Adrenal gland (tissue), 12 donors: ENCODE measurements around the gene KCNN3. TPM values are rescaled to one million over a fixed set of nuclear protein-coding genes. Genes with fewer than 3 reads are reported as not detected.

Source experiments
- DNase-seq, 7 donors: peaks; one replicate each; pipeline ENCODE4 v3.0.0-alpha.2; 2019 to 2020
- H3K27ac ChIP-seq, 5 donors: fragments of 200-600 bp; sonication (generic) in 4 of 5; 1 replicate in 3 of 5; 2 replicates in 2 of 5; pipeline versions ENCODE4 v1.5.1 to v1.8.0; 2016 to 2020; ENCODE audit warnings: mild to moderate bottlenecking in 1 of 5
- H3K27me3 ChIP-seq: fragments of 200-600 bp; 2 replicates; pipeline ENCODE4 v1.8.0; 2021
- H3K36me3 ChIP-seq, 2 donors: fragments of 200-600 bp; replicated peaks in 1 of 2; 1 replicate in 1 of 2; 2 replicates in 1 of 2; pipeline versions ENCODE4 v1.5.1 to v1.8.0; 2018 to 2022
- H3K4me1 ChIP-seq, 2 donors: fragments of 200-600 bp; replicated peaks in 1 of 2; 1 replicate in 1 of 2; 2 replicates in 1 of 2; pipeline versions ENCODE4 v1.5.1 to v1.8.0; 2018 to 2021
- H3K4me3 ChIP-seq, 4 donors: fragments of 200-600 bp; sonication (generic) in 3 of 4; one replicate each; pipeline ENCODE4 v1.5.1; 2016 to 2018
- H3K9me3 ChIP-seq, 3 donors: fragments of 200-600 bp; sonication (generic) in 1 of 3; replicated peaks in 1 of 3; 1 replicate in 2 of 3; 2 replicates in 1 of 3; pipeline versions ENCODE4 v1.5.1 to v1.8.0; 2016 to 2021
- POLR2A ChIP-seq, 2 donors: fragments of 450-650 bp; IDR thresholded peaks; one replicate each; pipeline ENCODE4 v1.6.1; 2017; ENCODE audit warnings: antibody characterized with exemption in 2 of 2, mild to moderate bottlenecking in 2 of 2, moderate library complexity in 1 of 2
- WGBS, 4 donors: extraction: QIAGEN DNeasy Blood & Tissue Kit in 2 of 4; methylation state at CpG; one replicate each; pipeline versions ENCODE4 v1.1.5 to v1.1.7; 2013 to 2017; 5-methylcytosine and 5-hydroxymethylcytosine counted together
- intact Hi-C, 2 donors: fragments of 100-400 bp; cut with DNase I; formaldehyde crosslinking; loops; one replicate each; pipeline versions ENCODE4 v1.14.1 to v1.15.0; 2022 to 2023
- polyA plus RNA-seq, 3 donors: library from polyadenylated mRNA; stranded (reverse); fragments of 200-250 nt in 2 of 3; fragments of 350-450 nt in 1 of 3; fragmentation: Illumina TruSeq in 1 of 3; extraction: RNeasy Lipid Tissue Mini Kit (QIAGEN cat#74804) in 1 of 3; gene quantifications; one replicate each; pipeline ENCODE4 v1.2.3, GENCODE V29; 2013 to 2014
- total RNA-seq, 9 donors: library from RNA; depleted of rRNA in 4 of 9; stranded (reverse); fragments of >200 nt in 4 of 9; fragments of 120-200 nt in 1 of 9; fragmentation: NEBNext Ultra II Directional in 1 of 9; extraction: Animal tissue kit (Norgen Biotek cat#: 25700) in 1 of 9; gene quantifications; one replicate each; pipeline versions ENCODE4 v1.1.0 to v1.2.4, GENCODE V29; 2013 to 2023
- TF ChIP-seq, protein P1 (sequence below), 6 experiments: fragments of 450-650 bp in 4 of 6; fragments of 200-600 bp in 2 of 6; sonication (generic) in 1 of 6; IDR thresholded peaks; 1 replicate in 5 of 6; 2 replicates in 1 of 6; pipeline versions ENCODE4 v1.5.1 to v1.8.0; 2016 to 2021; ENCODE audit warnings: antibody characterized with exemption in 6 of 6, mild to moderate bottlenecking in 2 of 6, moderate library complexity in 1 of 6
- donor health status: healthy with polysubstance abuse.
- donor health status: Bipolar disorder and iron deficiency.
- donor health status: DM: yes; HTN: yes; CAD: no.
- donor health status: DM: no; HTN: no; CAD: no.
- donor health status: DM: no; HTN: no; CAD: no.
- donor health status: DM: yes; HTN: yes; CAD: no.

The KCNN3 gene
- total and polyA plus RNA-seq, 12 donors, result 0.17 to 2.3 (median 0.97) TPM

GRCh38 chr1:154716614-154717527 is 153.2 kb downstream of the KCNN3 start:
- 71 to 77% (median 76%) methylated on average over 6 of the region's 6 CpGs for WGBS, 4 donors
- intact Hi-C loops, result no loop called here
- H3K9me3 ChIP-seq, result no peaks in the 10 kb centered on the region
- H3K27ac ChIP-seq, result peak overlapping the region in 1 of 5 donors; percentile 24
- H3K36me3 ChIP-seq, result no peaks in the 10 kb centered on the region
- no peak overlapping the region for H3K4me3 ChIP-seq
- no peaks in the 10 kb centered on the region for H3K27me3 ChIP-seq
- DNase-seq, result no peak
- peaks cover 0 to 7% of the 10 kb centered on the region in 2 donors for H3K4me1 ChIP-seq
- TF ChIP-seq, protein P1, sequence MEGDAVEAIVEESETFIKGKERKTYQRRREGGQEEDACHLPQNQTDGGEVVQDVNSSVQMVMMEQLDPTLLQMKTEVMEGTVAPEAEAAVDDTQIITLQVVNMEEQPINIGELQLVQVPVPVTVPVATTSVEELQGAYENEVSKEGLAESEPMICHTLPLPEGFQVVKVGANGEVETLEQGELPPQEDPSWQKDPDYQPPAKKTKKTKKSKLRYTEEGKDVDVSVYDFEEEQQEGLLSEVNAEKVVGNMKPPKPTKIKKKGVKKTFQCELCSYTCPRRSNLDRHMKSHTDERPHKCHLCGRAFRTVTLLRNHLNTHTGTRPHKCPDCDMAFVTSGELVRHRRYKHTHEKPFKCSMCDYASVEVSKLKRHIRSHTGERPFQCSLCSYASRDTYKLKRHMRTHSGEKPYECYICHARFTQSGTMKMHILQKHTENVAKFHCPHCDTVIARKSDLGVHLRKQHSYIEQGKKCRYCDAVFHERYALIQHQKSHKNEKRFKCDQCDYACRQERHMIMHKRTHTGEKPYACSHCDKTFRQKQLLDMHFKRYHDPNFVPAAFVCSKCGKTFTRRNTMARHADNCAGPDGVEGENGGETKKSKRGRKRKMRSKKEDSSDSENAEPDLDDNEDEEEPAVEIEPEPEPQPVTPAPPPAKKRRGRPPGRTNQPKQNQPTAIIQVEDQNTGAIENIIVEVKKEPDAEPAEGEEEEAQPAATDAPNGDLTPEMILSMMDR (IDR thresholded peaks at IDR 0.05), result no peak
- TF ChIP-seq POLR2A (IDR thresholded peaks at IDR 0.05), result no peak

DNA sequence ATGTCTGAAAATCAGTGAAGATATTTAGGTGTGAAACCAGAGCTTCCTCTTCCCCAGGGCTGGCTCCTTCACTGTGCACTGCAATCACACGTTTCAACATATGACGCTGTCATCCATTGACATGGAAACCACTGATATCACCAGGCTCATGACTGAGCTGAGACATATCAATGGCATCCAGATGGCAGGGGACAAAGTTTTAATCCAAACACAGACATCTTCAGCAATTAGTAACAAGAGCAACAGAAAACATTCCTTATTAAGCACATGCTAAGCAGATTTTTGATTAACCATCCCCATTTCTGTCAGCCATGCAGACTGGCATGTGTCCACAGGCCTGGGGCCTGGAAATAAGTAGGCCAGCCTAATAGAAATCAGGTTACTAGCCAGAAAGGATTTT is 154.1 kb downstream of the KCNN3 start:
- TF ChIP-seq POLR2A (IDR thresholded peaks at IDR 0.05), result no peak
- TF ChIP-seq, protein P1 (IDR thresholded peaks at IDR 0.05), result no peak
- Histone ChIP-seq H3K36me3 (no peaks in the 10 kb centered on the region), H3K27ac (no peak overlapping the region), H3K4me1 (peaks cover 0 to 7% of the 10 kb centered on the region in 2 donors), H3K9me3 (no peaks in the 10 kb centered on the region), H3K4me3 (no peak overlapping the region), H3K27me3 (no peaks in the 10 kb centered on the region)
- DNase-seq, result peak in 1 of 7 donors; percentile 19
- 68 to 81% (median 75%) methylated on average over 2 of the region's 2 CpGs for WGBS, 4 donors
- intact Hi-C loops, result no loop called here

DNA sequence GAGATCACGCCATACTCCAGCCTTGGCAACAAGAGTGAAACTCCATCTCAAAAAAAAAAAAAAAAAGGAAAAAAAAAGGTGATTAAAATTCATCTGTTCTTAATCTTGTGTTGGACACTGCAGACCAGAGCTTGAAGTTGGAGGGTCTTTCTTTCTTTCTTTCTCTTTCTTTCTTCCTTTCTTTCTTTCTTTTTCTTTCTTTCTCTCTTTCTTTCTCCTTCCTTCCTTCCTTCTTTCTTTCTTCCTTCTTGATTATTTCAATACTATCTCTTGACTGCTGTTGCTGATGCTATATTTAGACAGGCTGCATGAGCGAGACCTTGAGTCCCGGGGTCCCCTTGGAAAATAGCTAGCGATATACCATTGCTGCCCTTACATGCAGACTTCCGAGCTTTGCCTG is 154.7 kb downstream of the KCNN3 start:
- intact Hi-C loops, result no loop called here
- no peak for DNase-seq
- Histone ChIP-seq H3K9me3 (no peaks in the 10 kb centered on the region), H3K27me3 (no peaks in the 10 kb centered on the region), H3K27ac (no peak overlapping the region), H3K36me3 (no peaks in the 10 kb centered on the region), H3K4me1 (peaks cover 0 to 7% of the 10 kb centered on the region in 2 donors), H3K4me3 (no peak overlapping the region)
- 69 to 79% (median 76%) methylated on average over 5 of the region's 5 CpGs for WGBS, 4 donors
- no peak for TF ChIP-seq POLR2A (IDR thresholded peaks at IDR 0.05)
- TF ChIP-seq, protein P1 (IDR thresholded peaks at IDR 0.05), result no peak

GRCh38 chr1:154714638-154715037 is 155.4 kb downstream of the KCNN3 start:
- DNase-seq, result peak in 2 of 7 donors; percentile 41 to 45
- H3K27me3 ChIP-seq, result no peaks in the 10 kb centered on the region
- H3K36me3 ChIP-seq, result no peaks in the 10 kb centered on the region
- no peak overlapping the region for H3K4me3 ChIP-seq
- H3K27ac ChIP-seq, result no peak overlapping the region
- TF ChIP-seq, protein P1 (IDR thresholded peaks at IDR 0.05), result no peak
- TF ChIP-seq POLR2A (IDR thresholded peaks at IDR 0.05), result no peak
- 70 to 92% (median 79%) methylated on average over 3 of the region's 3 CpGs for WGBS, 4 donors
- H3K9me3 ChIP-seq, result no peaks in the 10 kb centered on the region
- intact Hi-C loops, result no loop called here
- peaks cover 0 to 7% of the 10 kb centered on the region in 2 donors for H3K4me1 ChIP-seq
